Fibroblast of peridontal ligament (primary cell): ENCODE data around the gene TCF7L2.

Source experiments
- DNase-seq: peaks from one replicate; pipeline ENCODE4 v3.0.0-alpha.2; 2010; ENCODE audit errors: extremely low read depth

The TCF7L2 gene

DNA sequence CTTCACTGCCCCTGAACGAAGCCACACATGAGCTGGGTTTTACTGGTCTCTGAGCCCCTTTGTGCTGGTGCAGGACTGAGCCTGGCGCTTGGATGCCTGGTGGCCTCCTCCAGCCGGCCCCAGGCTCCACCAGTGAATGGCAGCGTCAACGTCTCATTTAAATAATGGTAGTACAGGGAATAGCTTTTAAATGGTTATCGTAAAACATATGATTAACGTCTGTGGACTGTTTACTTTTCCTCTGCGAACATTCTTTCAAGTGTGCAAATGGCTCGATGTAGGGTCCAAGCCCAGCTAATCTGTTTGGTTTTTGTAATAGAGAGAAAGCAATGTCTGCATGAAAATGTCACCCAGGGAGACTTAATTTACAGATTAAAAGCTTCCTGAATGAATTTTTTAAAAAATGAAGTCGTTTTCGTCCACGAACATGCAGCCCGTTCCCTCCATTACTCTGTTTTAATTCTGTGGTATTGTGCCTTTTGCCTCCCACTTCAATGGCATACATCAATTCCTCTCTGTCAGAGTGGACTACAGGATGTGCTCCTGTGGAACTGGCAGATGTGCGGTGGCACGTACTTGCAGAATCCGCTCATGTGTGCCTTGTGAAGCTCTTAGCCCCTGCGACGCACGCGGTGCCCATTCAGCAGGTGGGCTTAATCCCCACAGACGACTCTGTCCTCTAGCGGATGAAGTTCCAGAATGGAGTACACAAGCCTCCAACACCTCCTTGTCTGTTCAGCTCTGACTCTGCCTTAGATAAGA lies 192.7 kb downstream of the TCF7L2 start:
- no peak for DNase-seq

GRCh38 chr10:113144576-113144975 lies 194.5 kb downstream of the TCF7L2 start:
- no peak for DNase-seq

DNA sequence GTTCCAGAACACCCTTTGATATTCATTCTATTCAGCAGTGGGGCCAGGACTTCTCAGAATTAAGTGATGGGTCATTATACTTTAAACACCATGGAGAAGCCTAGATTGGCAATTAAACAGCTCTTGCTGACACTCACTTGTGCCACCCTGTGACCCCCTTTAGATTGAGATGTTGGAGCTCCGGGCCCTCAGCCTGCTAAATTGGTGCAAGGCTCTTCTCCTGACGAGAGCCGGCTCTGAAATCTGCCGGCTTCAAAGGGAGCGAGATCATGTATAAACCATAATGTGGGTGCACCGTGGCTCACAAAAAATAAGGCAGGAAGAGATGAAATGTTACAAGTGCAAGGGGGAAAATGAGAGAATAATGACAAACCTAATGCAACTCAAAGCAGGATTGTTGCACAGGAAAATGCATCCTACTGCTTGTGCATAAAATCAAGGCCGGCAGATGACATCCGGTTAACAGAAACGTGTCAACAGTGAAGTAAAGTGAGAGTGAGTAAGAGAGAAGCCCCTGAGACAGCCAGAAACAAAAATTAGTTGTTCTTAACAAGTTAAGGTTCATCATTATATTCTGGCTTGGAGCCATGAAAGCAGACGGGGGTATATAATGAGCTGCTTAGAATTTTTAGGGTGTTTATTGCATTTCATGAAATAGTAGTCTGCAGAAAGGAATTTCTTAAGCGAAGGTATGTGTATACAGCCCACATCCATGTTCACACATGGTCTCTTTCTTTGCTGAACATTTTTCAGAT lies 198.2 kb downstream of the TCF7L2 start:
- DNase-seq = no peak

GRCh38 chr10:113148901-113149300 lies 198.9 kb downstream of the TCF7L2 start:
- DNase-seq = no peak

- DNase-seq = no peak
These were observed 199.6 kb downstream of the TCF7L2 start for GRCh38 chr10:113149626-113150025.

DNA sequence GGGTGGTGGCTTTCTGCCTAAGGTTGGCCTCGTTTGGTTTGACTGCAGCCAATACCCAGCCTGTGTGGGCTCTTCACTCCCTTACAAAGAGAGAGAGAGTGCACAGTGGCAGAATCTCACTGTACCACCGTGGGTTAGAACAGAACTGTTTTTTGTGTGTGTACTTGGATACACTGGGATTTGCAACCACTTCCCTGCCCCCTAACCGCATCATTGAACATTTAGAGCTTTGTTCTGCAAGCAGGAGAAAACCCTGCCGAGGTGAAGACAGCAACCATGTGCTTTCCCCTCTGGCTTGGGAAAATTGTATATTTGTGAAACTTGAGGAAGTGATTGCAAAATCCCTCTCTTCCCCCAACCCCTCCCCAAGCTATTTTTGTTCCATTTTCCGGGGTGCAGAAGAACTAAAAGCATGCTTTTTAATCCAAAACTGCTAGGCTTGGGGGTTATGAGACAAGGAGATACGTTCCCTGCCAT lies 201.2 kb downstream of the TCF7L2 start:
- DNase-seq = peak; percentile 35

GRCh38 chr10:113153493-113154102 lies 203.6 kb downstream of the TCF7L2 start:
- DNase-seq = no peak

DNA sequence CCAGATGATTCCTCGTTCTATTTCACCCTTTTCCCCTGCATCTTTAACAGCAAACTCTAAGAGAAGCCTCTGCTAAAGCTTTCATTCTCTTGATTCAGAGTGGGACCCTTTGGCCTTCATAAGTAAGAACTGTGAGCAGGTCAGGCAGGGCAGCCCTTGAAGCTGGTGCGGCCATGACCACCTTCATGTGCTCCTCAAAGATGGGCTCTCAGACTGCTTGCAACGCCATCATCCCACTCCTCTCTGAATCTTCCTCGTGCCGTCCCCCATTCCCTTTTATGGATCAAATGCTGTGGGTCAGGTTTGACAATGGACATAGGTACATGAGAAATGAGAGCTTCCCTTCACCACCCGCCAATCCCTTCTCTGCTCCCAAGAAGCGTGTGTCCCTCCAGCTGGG lies 207.4 kb downstream of the TCF7L2 start:
- DNase-seq = no peak

GRCh38 chr10:113158183-113158582 lies 208.1 kb downstream of the TCF7L2 start:
- peak; percentile 35 for DNase-seq

DNA sequence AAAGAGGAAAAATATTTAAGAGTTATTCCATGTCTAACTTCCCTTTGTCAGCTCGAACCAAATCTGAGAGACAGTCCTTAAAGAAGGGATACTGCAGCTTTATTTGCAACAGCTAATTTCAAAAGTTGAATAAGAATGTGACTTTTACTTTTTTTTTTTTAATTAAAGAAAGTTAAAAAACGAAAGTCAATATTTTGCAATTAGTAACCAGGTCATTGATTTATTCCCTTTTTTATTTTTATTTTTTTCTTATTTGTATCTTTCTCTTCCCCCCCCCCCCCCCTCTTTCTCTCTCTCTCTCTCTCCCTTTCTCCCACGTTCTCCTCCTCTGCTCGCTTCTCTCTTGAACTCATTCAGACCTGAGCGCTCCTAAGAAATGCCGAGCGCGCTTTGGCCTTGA lies 209.5 kb downstream of the TCF7L2 start:
- no peak for DNase-seq

GRCh38 chr10:113160641-113161040 lies 210.6 kb downstream of the TCF7L2 start:
- no peak for DNase-seq

DNA sequence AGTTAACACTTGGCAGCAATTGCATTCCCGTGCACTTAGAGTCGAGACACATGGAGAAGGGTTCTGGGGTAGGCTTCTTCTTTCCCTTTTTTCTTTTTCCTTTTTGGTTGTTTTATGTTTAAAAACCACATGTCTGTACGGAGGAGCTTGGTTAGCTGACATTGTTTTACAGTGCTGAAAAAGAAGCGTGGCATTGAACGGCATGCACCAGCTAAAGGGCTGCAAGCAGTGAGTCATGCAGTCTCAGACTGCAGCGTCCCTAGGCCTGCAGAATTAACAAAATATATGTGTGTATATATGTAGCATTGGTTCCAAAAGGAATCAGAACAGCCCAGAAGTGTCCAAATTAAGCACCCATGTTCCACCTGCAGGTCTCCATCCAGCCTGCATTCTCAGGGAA lies 211.0 kb downstream of the TCF7L2 start:
- no peak for DNase-seq

- DNase-seq = no peak
These were observed 212.9 kb downstream of the TCF7L2 start for GRCh38 chr10:113162960-113163359.

DNA sequence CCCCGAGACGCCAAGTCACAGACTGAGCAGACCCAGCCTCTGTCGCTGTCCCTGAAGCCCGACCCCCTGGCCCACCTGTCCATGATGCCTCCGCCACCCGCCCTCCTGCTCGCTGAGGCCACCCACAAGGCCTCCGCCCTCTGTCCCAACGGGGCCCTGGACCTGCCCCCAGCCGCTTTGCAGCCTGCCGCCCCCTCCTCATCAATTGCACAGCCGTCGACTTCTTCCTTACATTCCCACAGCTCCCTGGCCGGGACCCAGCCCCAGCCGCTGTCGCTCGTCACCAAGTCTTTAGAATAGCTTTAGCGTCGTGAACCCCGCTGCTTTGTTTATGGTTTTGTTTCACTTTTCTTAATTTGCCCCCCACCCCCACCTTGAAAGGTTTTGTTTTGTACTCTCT lies 215.6 kb downstream of the TCF7L2 start:
- no peak for DNase-seq

- no peak for DNase-seq
These were observed 217.7 kb downstream of the TCF7L2 start for GRCh38 chr10:113167702-113168101.

- no peak for DNase-seq
These were observed 218.5 kb downstream of the TCF7L2 start for GRCh38 chr10:113168584-113168983.

DNA sequence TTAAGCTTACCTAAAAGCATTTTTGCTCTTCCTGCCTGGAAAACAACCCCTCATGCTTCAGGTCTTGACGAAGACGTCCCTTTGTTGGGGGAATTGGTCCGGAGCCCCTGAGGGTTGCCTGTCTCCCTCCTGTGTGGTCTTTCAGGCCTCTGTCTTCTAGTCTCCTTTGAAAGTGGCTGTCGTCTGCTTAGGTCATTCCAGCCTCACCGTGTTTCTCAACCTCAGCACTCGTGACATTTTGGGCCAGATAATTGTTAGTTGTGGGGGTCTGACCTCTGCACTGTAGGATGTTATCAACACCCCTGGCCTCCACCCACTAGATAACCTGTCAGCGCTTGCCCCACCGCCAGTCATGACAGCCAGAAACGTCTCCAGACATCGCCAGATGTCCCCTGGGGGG lies 219.1 kb downstream of the TCF7L2 start:
- DNase-seq = no peak

- peak; percentile 39 for DNase-seq
These were observed 219.9 kb downstream of the TCF7L2 start for GRCh38 chr10:113169853-113170460.

DNA sequence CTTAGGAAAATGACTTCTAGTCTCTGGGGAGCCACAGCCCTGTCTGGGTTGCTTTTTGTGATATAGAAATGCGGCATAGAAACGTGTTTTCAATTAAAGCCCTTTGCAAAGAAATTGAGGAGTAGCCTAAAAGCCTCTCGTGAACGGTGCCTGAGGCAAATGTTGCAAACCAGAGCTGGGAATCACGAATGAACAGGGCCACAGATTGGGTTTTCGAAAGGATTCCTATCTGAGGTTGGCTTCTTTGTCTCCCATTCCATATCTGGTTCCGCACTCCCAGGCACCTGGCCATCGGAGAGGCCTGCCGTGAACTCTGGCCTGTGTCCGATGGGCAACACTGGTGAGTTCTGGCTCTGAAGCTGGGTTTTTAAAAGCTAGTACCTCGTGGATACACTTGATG lies 221.6 kb downstream of the TCF7L2 start:
- no peak for DNase-seq

- DNase-seq = no peak
These were observed 225.1 kb downstream of the TCF7L2 start for GRCh38 chr10:113175176-113175575.

GRCh38 chr10:113175756-113176651 lies 226.0 kb downstream of the TCF7L2 start:
- no peak for DNase-seq
